Right lobe of liver (tissue), 4 donors: ENCODE data around the gene DNAJA1.

Experiments used
- POLR2A ChIP-seq: fragments of 450-650 bp; IDR thresholded peaks from one replicate; pipeline ENCODE4 v1.6.1; 2017; ENCODE audit warnings: antibody characterized with exemption, mild to moderate bottlenecking
- TF ChIP-seq, protein P1 (sequence below), 4 donors: fragments of 200-600 bp in 3 of 4; fragments of 450-650 bp in 1 of 4; IDR thresholded peaks; one replicate each; pipeline versions ENCODE4 v1.5.1 to v1.8.0; 2016 to 2022; ENCODE audit warnings: antibody characterized with exemption in 4 of 4, mild to moderate bottlenecking in 2 of 4
- donor health status: DM: no; HTN: no; CAD: no.
- donor health status: DM: no; HTN: no; CAD: no.
- donor health status: DM: no; HTN: yes; CAD: no.

DNA sequence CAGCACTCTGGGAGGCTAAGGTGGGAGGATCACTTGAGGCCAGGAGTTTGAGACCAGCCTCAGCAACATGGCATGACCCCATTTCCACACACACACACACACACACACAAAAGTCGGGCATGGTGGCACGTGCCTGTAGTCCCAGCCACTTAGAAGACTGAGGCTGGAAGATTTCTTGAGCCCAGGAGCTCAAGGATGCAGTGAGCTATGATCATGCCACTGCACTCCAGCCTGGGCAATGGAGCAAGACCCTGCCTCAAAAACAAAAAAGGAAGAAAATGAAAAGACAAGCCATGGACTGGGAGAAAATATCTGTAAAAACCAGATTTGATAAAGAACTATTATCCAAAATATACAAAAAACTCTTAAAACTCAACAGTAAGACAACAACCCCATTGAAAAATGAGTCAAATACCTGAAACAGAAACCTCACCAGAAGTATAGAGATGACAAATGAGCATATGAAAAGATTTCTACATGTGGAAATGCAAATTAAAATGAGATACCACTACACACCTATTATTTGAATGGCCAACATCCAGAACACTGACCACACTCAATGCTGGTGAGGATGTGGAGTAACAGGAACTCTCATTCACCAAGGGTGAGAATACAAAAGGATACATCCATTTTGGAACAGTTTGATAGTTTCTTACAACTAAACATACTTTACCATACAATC, 24.7 kb downstream of the DNAJA1 start:
- TF ChIP-seq POLR2A: no peak
- TF ChIP-seq, protein P1, sequence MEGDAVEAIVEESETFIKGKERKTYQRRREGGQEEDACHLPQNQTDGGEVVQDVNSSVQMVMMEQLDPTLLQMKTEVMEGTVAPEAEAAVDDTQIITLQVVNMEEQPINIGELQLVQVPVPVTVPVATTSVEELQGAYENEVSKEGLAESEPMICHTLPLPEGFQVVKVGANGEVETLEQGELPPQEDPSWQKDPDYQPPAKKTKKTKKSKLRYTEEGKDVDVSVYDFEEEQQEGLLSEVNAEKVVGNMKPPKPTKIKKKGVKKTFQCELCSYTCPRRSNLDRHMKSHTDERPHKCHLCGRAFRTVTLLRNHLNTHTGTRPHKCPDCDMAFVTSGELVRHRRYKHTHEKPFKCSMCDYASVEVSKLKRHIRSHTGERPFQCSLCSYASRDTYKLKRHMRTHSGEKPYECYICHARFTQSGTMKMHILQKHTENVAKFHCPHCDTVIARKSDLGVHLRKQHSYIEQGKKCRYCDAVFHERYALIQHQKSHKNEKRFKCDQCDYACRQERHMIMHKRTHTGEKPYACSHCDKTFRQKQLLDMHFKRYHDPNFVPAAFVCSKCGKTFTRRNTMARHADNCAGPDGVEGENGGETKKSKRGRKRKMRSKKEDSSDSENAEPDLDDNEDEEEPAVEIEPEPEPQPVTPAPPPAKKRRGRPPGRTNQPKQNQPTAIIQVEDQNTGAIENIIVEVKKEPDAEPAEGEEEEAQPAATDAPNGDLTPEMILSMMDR (IDR thresholded peaks at IDR 0.05): no peak
